Measurements from ENCODE around the gene BTBD9.

BTBD9 gene

DNA sequence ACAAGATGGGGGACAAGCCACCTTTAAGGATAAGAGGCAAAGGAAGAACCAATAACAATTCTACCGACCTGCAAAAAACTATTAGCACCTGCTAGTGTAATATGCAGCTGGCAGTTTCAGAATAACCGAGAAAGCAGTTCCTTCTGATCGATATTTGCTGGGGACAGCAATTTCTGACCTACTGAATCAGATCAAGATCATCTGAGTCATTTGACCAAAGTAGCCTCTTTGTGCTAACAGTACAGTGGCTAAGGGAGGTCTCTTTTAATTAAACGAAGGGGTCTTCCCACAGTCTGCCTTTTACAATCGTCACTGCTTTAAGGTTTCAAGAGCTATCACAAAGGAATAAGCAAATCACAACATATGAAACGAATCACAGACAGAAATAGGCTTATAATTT, 318.9 kb downstream of the BTBD9 start:
- intact Hi-C loops (cut with micrococcal nuclease), result no loop called here
- Mint-ChIP-seq H3K4me3 (no peak overlapping the region), H3K36me3 (ENCODE audit: low read depth) (no peaks in the 10 kb centered on the region), H3K9me3 (no peaks in the 10 kb centered on the region), H3K27ac (no peak overlapping the region), H3K27me3 (no peaks in the 10 kb centered on the region), H3K4me1 (ENCODE audit: low read depth) (peaks cover 4% of the 10 kb centered on the region)

DNA sequence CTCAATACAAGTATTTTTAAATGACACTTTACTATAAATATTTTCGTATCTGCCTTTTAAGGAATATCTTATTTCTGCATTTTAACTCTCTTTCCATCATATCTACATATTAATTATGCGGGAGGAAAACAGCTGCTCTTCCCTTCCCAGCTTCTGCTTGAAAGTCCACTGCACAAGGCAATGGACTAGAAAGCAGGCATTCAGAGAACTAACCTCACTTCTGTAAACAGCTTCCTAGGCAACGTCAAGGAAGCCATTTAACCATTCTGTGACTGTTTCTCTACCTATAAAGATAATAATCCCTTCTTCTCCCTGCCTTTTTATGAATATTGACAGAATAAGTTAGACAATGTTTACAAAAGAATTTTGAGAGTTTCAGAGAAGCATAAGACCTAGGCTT, 319.4 kb downstream of the BTBD9 start:
- Mint-ChIP-seq H3K4me3 (no peak overlapping the region), H3K27me3 (no peaks in the 10 kb centered on the region), H3K27ac (no peak overlapping the region), H3K4me1 (ENCODE audit: low read depth) (peaks cover 4% of the 10 kb centered on the region), H3K36me3 (ENCODE audit: low read depth) (no peaks in the 10 kb centered on the region), H3K9me3 (no peaks in the 10 kb centered on the region)
- intact Hi-C loops (cut with micrococcal nuclease), result no loop called here

DNA sequence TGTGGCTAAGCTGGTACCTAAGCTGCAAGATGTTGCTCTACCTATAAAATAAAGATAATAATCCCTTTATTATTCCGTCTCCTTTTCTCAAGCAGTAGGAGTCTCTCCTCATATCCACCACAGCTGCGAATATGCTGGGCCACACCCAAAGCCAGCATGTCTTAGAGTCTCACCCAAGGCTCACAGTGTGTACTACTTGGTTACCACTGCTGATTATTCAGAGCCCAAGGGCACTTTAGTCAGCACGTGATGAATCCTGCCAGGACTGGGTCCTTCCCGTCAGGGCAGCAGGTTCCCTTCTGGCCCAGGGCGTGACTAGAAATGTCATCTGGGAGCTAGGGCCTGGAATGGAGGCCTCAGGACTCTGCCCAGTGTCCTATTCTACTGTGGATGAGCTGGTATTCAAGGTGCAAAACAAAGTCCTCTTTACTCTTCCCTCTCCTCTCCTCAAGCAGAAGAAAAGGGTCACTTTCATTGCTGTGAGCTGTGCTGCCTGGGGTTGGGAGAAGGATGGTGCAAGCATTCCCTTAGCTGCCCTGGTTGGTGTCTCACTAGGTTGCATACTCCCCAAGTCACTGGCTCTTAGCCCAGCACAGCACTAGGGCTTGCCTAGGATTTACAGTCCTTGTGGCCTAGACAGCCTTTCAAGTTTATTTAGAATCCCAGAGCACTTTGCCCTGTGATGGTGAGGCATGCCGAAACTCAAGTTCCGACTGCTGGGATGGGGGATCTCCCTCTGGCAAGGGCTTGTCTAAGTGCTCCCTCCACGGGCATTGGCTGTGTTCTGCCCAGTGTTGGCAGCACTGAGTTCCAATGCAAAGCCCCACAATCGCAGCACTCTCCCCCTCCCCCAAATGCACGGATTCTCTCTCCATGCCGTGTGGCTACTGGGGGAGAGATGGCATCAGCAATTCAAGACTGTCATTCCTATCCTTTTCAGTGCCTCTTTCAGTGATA, 320.2 kb downstream of the BTBD9 start:
- H3K27ac Mint-ChIP-seq, result no peak overlapping the region
- no peaks in the 10 kb centered on the region for H3K36me3 Mint-ChIP-seq (ENCODE audit: low read depth)
- peaks cover 4% of the 10 kb centered on the region for H3K4me1 Mint-ChIP-seq (ENCODE audit: low read depth)
- H3K4me3 Mint-ChIP-seq, result no peak overlapping the region
- no peaks in the 10 kb centered on the region for H3K27me3 Mint-ChIP-seq
- intact Hi-C loops (cut with micrococcal nuclease), result no loop called here
- H3K9me3 Mint-ChIP-seq, result no peaks in the 10 kb centered on the region

GRCh38 chr6:38316099-38316868, 323.4 kb downstream of the BTBD9 start:
- no peaks in the 10 kb centered on the region for H3K27me3 Mint-ChIP-seq
- H3K9me3 Mint-ChIP-seq, result no peaks in the 10 kb centered on the region
- no peak overlapping the region for H3K27ac Mint-ChIP-seq
- intact Hi-C loops (cut with micrococcal nuclease), result no loop called here
- H3K4me1 Mint-ChIP-seq (ENCODE audit: low read depth), result peaks cover 4% of the 10 kb centered on the region
- no peak overlapping the region for H3K4me3 Mint-ChIP-seq
- no peaks in the 10 kb centered on the region for H3K36me3 Mint-ChIP-seq (ENCODE audit: low read depth)

DNA sequence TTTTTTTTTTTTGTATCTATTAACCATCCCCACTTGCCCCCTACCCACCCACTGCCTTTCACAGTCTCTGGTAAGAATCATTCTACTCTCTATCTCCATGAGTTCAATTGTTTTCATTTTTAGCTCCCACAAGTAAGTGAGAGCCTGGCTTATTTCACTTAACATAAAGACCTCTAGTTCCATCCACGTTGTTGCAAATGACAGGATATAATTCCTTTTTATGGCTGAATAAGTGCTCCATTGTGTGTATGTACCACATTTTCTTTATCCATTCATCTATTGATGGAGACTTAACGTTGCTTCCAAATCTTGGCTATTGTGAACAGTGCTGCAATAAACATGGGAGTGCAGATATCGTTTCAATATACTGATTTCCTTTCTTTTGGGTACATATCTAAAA, 328.5 kb downstream of the BTBD9 start:
- intact Hi-C loops (cut with micrococcal nuclease), result no loop called here
- no peaks in the 10 kb centered on the region for H3K27me3 Mint-ChIP-seq
- no peaks in the 10 kb centered on the region for H3K36me3 Mint-ChIP-seq (ENCODE audit: low read depth)
- H3K27ac Mint-ChIP-seq, result no peak overlapping the region
- no peak overlapping the region for H3K4me3 Mint-ChIP-seq
- H3K4me1 Mint-ChIP-seq (ENCODE audit: low read depth), result peaks cover 17% of the 10 kb centered on the region
- H3K9me3 Mint-ChIP-seq, result no peaks in the 10 kb centered on the region

DNA sequence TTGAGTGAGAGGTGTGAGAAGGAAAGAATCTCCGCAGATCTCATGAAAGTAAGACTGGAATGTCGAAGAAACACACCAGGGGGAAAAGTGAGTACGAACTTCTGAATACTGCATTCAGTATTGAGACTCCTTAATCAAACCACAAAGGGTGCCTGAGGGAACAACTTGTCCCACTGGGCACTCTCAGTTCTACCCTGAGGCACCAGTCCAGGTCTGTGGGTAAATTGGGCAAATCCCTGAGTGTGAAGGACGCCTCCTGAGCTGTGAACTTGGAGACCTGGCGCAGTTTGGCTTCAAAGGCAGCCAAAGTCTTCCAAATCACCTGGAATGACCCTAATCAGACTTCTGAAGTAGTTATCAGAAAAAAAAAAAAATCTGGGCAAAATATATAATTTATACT, 329.7 kb downstream of the BTBD9 start:
- H3K36me3 Mint-ChIP-seq (ENCODE audit: low read depth), result no peaks in the 10 kb centered on the region

DNA sequence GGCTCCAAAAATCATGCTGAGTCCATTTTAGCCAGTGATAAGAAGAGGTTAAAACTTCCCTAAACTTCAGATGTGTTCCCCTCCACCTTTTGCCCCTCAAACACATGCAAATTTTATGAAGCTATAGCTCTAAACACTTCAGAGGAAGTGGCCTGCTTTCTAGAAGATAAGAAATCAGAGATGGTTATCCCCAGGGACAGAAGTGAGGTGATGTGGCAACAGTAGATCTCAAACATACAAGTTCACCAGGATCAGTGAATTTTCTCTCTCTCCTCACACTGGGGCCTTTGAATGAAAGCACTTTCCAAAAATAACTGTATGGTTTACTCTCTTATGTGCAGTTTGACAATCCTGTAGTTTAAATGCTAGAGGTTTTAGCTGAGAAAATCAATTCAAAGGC, 332.0 kb downstream of the BTBD9 start:
- peaks cover 23% of the 10 kb centered on the region for H3K4me1 Mint-ChIP-seq (ENCODE audit: low read depth)
- H3K9me3 Mint-ChIP-seq, result peaks cover under 1% of the 10 kb centered on the region
- intact Hi-C loops (cut with micrococcal nuclease), result no loop called here
- peak overlapping the region; percentile 61 for H3K27ac Mint-ChIP-seq
- H3K4me3 Mint-ChIP-seq, result no peak overlapping the region
- no peaks in the 10 kb centered on the region for H3K27me3 Mint-ChIP-seq
- no peaks in the 10 kb centered on the region for H3K36me3 Mint-ChIP-seq (ENCODE audit: low read depth)

More for the DNA sequence above, 329.7 kb downstream of the BTBD9 start:
- H3K9me3 Mint-ChIP-seq, result no peaks in the 10 kb centered on the region
- no peak overlapping the region for H3K27ac Mint-ChIP-seq
- no peak overlapping the region for H3K4me3 Mint-ChIP-seq
- no peaks in the 10 kb centered on the region for H3K27me3 Mint-ChIP-seq
- intact Hi-C loops (cut with micrococcal nuclease), result no loop called here
- peaks cover 19% of the 10 kb centered on the region for H3K4me1 Mint-ChIP-seq (ENCODE audit: low read depth)

DNA sequence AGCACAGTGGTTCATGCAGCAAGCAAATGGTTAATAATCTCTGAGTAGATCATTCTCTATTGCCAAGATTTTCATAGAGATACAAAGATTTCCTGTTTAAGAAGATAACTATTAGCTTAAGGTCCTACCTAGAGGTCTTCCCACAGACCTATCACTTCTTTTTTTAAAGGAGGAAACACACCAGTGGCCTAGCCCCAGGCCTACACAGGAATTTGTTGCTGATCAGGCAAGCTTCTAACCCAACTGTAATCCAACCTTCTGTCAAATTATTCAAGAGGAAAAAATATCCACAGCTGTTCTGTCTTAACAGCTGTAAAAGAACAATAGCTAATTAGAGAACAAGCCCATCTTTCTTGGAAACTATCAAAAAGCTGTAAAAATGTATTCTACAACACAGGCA, 332.8 kb downstream of the BTBD9 start:
- H3K36me3 Mint-ChIP-seq (ENCODE audit: low read depth), result no peaks in the 10 kb centered on the region
- peaks cover 9% of the 10 kb centered on the region for H3K9me3 Mint-ChIP-seq
- intact Hi-C loops (cut with micrococcal nuclease), result no loop called here
- no peaks in the 10 kb centered on the region for H3K27me3 Mint-ChIP-seq
- peaks cover 31% of the 10 kb centered on the region for H3K4me1 Mint-ChIP-seq (ENCODE audit: low read depth)
- no peak overlapping the region for H3K4me3 Mint-ChIP-seq
- H3K27ac Mint-ChIP-seq, result peak overlapping the region; percentile 61

DNA sequence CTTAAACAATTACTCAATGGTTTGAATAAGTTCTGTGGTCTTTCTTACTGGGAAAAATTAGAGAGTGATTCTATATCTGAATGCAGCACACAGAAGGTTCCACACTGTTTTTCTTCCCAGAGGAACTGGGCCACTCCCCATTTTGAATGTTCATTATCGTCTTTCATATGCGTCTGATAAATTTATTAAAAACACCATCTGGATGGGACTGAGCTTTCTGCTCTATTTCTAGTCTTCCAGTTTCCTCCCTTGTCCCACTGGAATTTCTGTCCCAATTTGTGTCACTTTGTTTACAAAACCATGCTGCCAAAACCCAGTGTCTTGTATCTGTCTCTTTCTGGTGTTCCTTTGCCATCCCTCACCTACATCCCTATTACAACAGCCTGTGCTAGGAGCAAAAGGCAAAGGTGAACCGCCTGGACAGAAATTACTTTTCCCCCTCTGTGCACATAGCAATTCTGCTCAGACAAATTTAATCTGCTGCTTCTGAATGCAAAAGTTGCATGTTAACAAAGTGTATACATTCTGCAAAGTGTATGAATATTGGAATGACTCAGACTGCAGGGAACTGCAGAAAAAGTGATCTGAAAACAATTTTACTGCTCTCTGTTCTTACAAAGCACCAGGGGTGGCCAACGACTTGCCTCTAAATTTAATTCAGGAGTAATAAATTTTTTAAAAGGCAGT, 333.6 kb downstream of the BTBD9 start:
- H3K4me3 Mint-ChIP-seq, result no peak overlapping the region
- H3K36me3 Mint-ChIP-seq (ENCODE audit: low read depth), result no peaks in the 10 kb centered on the region
- H3K9me3 Mint-ChIP-seq, result peaks cover 14% of the 10 kb centered on the region
- peak overlapping the region; percentile 61 for H3K27ac Mint-ChIP-seq
- H3K27me3 Mint-ChIP-seq, result no peaks in the 10 kb centered on the region
- peaks cover 39% of the 10 kb centered on the region for H3K4me1 Mint-ChIP-seq (ENCODE audit: low read depth)
- intact Hi-C loops (cut with micrococcal nuclease), result no loop called here

DNA sequence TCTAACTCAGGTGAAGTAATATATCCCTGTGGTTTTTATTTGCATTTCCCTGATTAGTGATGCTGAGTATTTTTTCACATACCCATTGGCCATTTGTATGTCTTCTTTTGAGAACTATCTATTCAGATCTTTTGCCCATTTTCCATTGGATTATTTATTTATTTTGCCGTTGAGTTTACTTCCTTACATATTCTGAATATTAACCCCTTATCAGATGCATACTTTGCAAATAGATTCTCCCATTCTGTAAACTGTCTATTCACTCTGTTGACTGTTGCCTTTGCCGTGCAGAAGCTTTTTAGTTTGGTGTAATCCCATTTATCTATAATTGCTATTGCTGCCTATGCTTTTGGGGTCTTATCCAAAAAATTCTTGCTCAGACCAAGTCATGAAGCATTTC, 336.9 kb downstream of the BTBD9 start:
- no peak overlapping the region for H3K27ac Mint-ChIP-seq

GRCh38 chr6:38302081-38302480, 337.6 kb downstream of the BTBD9 start:
- Mint-ChIP-seq H3K4me3 (peak overlapping the region; percentile 28), H3K4me1 (ENCODE audit: low read depth) (peaks cover 37% of the 10 kb centered on the region), H3K9me3 (peaks cover 14% of the 10 kb centered on the region), H3K27me3 (no peaks in the 10 kb centered on the region), H3K27ac (peak overlapping the region; percentile 33), H3K36me3 (ENCODE audit: low read depth) (no peaks in the 10 kb centered on the region)
- intact Hi-C loops (cut with micrococcal nuclease), result no loop called here

More for the DNA sequence above, 336.9 kb downstream of the BTBD9 start:
- peaks cover 44% of the 10 kb centered on the region for H3K4me1 Mint-ChIP-seq (ENCODE audit: low read depth)
- H3K36me3 Mint-ChIP-seq (ENCODE audit: low read depth), result no peaks in the 10 kb centered on the region
- H3K9me3 Mint-ChIP-seq, result peaks cover 14% of the 10 kb centered on the region
- intact Hi-C loops (cut with micrococcal nuclease), result no loop called here
- no peak overlapping the region for H3K4me3 Mint-ChIP-seq
- H3K27me3 Mint-ChIP-seq, result no peaks in the 10 kb centered on the region

DNA sequence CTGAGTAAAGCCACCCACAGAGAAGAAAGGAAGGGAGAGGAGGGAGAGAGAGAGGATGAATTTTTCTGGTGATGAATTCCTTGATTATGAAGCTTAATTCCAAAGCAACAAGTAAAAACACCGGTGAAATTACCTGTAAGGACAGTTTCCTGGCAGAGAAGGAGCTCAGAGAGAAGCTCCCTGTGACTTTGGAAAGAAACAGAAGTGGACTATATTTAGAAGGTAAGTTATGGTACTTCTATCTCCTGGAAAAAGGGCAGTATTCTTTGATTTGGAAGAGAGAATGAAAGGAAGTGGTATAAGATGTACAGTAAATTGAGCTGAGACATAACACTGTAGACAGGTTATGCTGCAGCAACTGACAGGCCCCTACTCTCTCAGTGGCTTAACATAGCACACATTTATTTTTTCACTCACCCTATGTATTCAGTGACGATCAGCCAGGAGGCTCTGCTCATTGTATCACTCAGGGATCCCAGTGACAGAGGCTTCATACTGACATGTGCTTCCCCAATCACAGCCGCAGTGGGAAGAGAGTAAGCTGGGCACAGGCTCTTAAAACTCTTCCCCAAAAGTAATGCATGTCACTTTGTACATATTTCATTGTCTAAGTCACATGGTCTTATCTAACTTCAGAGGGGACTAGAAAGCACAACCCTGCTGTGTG, 349.5 kb downstream of the BTBD9 start:
- H3K4me3 Mint-ChIP-seq, result no peak overlapping the region
- H3K27me3 Mint-ChIP-seq, result no peaks in the 10 kb centered on the region
- peaks cover 24% of the 10 kb centered on the region for H3K9me3 Mint-ChIP-seq
- intact Hi-C loops (cut with micrococcal nuclease), result no loop called here
- H3K27ac Mint-ChIP-seq, result no peak overlapping the region
- H3K36me3 Mint-ChIP-seq (ENCODE audit: low read depth), result peaks cover 7% of the 10 kb centered on the region
- peaks cover 2% of the 10 kb centered on the region for H3K4me1 Mint-ChIP-seq (ENCODE audit: low read depth)

GRCh38 chr6:38287487-38287886, 352.2 kb downstream of the BTBD9 start:
- Mint-ChIP-seq H3K36me3 (ENCODE audit: low read depth) (peaks cover 7% of the 10 kb centered on the region), H3K27ac (no peak overlapping the region), H3K27me3 (no peaks in the 10 kb centered on the region), H3K4me3 (no peak overlapping the region), H3K4me1 (ENCODE audit: low read depth) (peaks cover 14% of the 10 kb centered on the region), H3K9me3 (peaks cover 8% of the 10 kb centered on the region)
- intact Hi-C loops (cut with micrococcal nuclease), result no loop called here

Data from dendritic cell treated with granulocyte-macrophage colony-stimulating factor and Interleukin-4, amounts not matched to agents 40 ng/mL and 50 ng/mL, for 4 days (primary cell).